HG02943 (cell line): ENCODE results near the gene TEKT5.
"Not testable (repeated sequence)": the region's sequence is repeated elsewhere in the genome, so short reads cannot be mapped to it uniquely, and the experiment has no call there.

Source experiments
- ATAC-seq: cut with Tn5 transposase; IDR thresholded peaks from one replicate; pipeline ENCODE4 v1.9.1; 2021; ENCODE audit warnings: mild to moderate bottlenecking, low read depth, moderate library complexity; ENCODE audit not compliant: unreplicated experiment

The TEKT5 gene

DNA sequence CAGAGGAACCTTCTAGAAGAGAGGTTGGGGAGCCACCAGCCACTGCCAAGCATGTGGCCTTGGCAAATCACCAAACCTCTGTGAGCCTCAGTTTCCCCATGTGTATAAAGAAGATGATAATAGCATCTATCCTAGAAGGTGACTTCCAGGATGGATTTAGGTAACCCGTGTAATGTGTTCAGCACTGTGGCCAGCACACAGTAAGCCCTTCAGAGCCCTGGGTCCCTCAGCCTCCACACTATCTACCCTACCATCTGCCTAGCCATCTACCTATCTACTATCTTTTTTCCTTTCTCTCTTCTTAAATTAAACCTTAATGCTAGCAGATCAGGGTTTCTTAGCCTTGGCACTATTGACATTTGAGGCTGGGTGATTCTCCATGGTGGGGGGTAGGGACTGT is 33.0 kb downstream of the TEKT5 start:
- no peak for ATAC-seq

DNA sequence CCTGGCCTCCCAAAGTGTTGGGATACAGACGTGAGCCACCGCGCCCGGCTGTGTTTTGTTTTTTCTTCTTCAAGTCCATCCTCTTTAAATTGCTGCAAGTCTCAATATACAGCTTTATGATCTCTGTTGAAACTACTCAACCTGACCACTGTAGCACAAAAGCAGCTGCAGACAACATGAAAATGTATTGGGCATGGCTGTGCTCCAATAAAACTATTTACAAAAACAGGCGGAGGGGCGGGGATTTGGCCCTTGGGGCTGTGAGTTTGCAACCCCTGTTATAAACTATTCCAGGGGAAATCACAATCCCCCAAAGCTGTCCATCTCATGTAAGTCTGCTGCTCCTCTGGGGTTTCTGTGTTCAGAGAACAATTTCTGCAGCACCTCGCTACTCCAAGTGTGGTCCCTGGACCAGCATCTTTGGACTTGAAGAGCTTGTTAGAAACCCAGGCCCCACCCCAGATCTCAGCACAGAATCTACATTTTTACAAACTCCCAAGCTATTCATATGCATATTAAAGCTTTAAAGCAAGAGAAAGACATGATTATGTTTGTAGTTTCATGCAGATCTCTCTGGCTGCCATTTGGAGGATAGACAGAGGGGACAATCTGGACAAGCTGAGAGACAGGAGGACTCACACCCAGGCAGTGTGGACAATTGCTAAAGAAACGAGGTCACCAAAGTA is 33.6 kb downstream of the TEKT5 start:
- ATAC-seq = no peak

DNA sequence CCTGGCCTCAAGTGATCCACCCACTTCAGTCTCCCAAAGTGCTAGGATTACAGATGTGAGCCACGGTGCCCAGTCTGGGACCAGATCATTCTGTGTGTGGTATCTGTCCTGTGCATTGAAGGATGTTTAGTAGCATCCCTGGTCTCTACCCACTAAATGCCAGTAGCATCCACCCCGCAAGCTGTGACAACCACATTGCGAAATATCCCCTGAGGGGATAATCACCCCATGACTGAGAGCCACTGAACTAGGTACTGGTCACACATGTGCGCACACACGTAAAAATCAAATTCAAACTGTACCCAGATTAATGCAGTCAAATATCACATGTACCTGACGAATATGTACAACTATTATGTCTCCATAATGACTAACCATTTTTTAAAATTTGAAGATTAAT is 35.8 kb downstream of the TEKT5 start:
- no peak for ATAC-seq

DNA sequence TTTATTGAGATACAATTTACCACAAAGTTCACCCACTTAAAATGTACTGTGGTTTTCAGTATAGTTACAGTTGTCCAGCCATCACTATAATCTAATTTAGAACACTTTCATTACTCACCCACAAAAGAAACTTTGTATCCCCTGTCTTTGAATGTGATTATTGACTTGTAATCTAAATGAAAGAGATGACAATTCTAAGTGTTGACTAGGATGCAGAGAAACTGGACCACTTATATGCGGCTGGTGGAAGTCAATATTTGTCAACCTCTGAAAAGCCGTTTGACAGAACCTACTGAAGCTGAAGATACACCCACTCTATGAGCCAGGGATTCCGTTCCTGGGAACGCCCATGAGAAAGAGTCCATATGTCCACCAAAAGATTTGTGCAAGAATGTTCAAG is 36.8 kb downstream of the TEKT5 start:
- no peak for ATAC-seq

DNA sequence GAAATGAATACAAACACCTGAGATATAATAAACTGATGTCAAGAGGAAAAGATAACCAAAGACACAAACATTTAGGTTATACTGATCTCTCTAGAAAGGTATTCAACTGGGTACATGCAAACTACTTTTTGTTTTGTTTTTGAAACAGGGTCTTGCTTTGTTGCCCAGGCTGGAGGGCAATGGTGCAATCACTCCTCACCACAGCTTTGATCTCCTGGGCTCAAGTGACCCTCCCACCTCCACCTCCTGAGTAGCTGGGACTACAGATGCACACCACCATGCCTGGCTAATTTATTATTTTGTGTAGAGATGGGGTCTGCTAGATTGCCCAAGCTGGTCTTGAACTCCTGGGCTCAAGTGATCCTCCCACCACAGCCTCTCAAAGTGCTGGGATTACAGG is 38.1 kb downstream of the TEKT5 start:
- no peak for ATAC-seq

DNA sequence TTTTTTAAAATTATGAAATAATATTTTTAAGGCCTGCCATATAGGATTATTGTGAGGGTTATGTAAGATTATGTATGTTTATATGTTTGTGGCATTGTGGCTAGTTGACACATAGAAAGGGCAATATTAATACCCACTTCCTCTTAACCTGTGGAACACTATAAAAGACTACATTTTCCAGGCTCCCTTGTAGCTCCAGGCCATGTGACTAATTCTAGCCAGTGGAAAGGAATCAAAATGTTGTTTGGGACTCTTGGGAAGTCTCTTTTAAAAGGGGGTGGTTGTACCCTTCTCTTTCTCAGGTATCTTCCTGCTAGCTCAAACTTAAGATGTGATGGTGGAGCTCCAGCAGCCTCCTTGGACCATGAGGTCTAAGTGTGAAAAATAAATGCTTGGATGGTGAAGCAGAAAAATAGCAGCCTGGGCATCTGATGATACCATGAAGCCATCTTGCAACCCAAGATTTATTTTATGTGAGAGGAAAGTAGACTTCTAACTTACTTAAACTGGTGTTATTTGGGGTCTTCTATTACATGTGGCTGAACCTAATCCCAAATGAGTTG is 39.2 kb downstream of the TEKT5 start:
- ATAC-seq = no peak

DNA sequence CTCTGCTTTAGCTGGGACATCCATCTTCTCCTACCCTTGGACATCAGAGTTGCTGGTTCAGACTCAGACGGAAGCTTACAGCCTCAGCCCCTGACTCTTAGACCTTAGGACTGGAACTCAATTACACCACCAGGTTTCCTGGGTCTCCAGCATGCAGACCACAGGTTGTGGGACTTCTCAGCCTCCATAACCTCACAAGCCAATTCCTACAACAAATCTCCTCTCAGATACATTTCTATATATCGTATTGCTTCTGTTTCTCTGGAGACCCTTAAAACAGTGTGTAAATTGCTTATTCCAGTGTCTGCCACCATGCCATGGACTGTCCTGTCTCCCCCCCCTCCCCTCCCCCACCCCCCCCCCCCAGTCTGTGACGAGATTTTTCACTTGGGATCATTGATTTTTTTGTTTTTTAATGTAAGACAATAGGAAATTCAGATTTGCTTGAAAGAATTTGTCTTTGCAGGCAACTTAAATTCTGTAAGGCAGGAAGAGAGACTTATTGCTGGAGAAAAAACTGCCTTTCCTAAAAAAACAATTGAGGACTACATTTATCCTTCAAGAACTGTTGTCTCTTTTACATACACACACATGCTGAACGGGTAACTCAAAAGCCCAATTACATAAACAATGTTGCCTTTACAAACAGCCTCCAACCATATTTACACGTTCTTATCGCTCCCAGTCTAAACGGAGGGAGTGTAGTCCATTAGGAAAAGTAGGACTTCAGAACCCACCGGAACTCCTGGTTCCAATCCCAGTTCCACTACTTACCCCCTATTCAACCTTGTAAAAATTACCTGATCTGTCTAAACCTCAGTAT is 39.9 kb downstream of the TEKT5 start:
- ATAC-seq = no peak

DNA sequence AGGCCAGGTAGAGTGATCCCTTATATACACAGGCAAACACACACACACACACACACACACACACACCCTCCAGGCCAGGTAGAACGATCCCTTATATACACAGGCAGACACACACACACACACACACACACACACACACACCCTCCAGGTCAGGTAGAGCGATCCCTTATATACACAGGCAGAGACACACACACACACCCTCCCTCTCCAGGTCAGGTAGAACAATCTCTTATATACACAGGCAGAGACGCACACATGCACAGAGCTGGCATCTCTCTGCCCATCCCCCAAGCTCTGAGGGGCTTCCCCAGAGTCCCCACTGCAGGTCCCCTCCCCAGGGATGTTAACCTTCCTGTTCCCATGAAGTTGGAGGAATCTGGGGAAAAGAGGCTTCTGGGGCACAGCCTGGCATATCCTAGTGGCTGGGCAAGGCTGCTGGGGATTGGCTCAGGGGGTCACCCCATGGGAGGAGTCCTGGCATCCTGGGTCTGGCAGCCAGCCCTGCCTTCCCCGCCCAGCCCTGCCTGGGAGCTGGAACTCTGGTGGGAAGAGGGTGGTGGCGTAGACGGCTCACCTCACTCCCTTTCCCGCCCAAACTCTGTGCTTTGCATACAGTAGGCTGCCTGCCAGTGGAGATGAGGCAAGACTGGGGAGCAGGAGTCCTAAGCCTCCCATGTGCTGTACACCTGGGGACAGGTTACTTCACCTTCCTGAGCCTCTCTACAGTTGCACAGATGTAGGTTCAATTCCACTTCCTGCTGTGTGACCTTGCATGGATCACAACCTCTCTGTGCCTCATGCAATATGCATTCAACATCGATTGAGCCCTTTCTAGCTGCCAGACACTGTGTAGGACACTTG is 41.8 kb downstream of the TEKT5 start:
- no peak for ATAC-seq

DNA sequence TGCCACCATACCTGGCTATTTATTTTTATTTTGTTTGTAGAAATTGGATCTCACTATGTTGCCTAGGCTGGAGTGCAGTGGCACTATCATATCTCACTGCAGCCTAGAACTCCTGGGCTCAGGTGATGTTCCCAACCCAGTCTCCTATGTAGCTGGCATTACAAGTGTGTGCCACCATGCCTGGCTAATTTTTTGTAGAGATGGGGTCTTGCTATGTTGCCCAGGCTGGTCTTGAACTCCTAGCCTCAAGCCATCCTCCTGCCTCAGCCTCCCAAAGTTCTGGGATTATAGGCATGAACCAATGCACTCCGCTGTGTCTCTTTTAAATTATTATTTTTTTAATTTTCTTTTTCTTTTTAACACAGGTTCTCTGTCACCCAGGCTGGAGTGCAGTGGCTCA is 45.6 kb downstream of the TEKT5 start:
- ATAC-seq = not testable (repeated sequence)

DNA sequence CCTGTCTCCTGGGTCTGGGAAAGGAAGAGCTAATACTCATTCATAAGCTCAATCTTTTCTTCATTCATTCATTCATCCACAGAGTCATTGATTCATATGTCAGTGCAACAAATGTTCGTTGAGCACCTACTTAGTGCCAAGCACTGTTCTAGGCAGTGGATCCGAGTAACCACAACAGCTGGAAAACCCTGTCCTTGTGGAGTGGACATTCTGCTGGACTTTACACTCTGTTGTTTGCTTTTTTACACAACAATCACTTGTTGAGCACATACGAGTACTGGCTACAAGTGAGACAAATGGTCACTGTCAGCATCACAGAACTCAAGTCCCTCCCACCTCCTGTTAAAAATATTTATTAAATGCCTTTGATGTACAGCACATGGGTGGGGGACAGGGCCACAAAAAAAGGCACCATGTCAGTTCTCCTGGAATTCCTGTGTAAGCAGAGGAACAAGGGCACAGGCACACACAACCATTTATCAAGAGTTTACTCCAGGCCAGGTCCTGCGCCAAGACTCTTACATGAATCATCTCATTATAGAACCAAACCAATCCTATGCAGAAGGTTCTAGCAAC is 46.9 kb downstream of the TEKT5 start:
- no peak for ATAC-seq

DNA sequence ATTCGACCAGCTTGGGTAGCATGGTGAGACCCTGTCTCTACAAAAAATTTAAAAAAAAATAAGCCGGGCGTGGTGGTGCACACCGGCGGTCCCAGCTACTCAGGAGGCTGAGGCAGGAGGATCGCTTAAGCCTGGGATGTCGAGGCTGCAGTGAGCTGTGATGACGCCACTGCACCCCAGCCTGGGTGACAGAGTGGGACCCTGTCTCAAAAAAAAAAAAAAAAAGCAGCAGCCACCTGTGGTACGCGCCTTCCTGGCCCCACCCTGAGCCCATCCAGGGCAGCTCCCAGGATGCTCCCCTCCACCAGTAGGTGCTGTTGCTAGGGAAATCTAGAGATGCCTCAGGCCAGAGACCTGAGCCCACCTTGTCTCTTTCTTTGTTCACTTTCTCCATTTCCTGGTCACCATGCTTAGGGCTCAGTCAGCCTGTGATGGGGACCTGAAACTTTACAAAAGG is 47.4 kb downstream of the TEKT5 start:
- ATAC-seq = no peak

DNA sequence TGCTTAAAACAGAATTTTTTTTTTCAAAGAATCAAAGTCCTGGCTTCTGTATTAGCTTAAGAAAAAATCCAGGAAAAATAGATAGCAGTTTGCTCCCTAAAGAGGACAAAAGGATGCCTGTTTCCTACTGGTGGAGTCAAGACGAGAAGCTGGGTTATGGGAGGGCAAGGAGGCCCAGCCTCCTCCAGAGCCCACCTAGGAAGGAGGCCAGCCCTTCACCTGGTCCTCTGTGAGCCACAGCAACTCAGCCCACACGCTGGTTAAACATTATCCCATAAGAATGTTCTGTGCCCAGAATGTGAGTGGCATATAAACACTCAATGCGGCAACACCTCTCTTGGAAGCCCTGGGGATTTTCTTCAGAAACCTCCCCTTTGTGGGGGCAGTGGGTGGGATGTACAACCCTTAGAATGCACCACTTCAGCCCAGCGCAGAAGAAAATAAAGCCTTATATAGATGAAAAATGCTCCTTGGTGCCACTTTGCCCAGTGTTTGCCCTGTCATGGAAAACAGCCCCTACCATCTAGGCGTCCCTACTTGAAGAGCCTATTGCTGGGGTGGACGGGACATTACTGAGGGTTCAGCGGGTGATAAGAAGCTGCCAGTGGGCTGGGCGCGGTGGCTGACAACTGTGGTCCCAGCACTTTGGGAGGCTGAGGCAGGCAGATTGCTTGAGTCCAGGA is 48.0 kb downstream of the TEKT5 start:
- no peak for ATAC-seq

DNA sequence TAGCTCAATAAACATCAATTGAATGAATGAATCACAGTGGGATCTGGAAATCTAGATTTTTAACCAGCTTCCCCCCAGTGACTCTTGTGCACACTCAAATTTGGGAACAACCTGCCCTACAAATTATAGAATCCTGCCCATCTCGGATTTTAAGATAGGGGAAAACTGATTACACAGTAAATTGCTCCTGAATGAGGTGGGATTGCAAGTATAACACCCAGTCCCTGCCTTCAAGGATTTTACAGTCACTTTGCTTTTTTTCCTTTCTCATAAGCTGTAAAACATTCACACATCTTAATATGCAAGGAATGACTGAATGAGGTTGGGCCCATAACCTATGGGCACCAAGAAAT is 48.5 kb downstream of the TEKT5 start:
- ATAC-seq = no peak

DNA sequence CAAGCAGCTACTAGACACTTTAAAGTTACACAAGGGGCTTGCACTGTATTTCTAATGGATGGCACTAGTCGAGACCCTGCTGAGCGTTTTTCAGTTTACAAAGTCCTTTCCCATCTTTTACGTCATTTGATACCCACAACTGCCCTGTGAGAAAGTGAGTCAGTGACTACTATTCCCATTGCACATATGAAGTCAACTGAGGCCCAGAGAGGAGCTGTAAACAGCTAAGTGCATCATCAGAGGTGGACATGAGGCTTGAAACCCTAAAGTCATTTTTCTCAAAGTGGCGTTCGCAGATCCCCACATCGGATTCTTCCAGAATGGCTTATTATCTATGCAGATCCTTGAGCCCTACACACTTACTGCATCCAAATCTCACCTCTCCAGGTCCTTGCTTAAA is 50.6 kb downstream of the TEKT5 start:
- no peak for ATAC-seq

DNA sequence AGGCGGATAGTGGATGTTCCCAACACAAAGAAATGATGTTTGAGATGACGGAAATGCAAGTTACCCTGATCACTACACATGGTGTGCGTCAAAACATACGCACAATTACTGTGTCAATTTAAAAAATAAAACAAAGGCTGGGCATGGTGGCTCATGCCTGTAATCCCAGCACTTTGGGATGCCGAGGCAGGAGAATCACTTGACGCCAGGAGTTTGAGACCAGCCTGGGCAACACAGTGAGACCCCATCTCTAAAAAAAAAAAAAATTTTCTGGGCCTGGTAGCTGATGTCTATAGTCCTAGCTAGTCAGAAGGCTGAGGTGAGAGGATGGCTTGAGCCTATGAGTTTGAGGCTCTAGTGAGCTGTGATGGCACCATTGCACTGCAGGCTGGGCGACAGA is 51.8 kb downstream of the TEKT5 start:
- ATAC-seq = no peak

DNA sequence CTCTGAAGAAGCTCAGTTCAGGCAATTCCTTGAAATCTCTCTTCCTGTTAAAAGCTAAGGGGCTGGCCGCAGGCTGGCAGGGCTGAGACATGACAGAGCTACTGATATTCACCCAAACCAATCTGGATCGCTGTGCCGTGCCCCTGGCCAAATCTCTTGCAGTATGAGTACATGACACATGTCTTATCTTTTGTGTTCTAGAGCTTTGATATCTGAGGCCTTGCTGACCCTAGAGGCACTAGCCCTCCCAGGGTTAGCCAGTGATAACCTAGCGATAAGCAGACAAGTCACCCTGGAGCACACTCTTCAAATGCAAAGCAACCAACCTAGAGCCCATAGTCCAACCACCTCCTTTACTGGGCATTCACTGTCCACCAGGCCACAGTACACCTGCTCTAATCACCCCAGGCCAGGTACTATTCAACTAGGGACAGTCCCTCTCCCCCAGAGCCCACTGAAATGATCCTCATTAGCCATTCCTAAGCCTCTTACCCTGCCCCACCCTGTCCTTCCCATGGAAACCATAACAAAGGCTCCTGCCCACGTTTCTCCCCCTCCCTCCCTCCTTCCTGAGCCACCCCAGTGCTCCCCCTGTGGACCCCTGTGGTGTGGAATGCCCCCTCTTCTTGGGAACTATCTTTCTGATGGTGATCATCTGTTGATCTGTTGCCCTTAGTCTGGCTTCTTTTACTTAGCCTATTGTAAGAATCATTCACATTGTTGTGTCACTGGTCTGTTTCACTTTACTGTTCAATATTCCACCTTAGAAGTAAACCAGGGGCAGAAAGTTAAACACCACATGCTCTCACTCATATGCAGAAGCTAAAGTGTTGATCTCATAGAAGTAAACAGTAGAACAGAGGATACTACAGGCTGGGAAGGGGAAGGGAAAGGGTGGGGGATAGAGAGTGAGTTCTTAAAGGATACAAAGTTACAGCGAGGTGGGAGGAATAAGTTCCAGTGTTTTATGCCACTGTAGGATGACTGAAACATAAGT is 52.5 kb downstream of the TEKT5 start:
- no peak for ATAC-seq

DNA sequence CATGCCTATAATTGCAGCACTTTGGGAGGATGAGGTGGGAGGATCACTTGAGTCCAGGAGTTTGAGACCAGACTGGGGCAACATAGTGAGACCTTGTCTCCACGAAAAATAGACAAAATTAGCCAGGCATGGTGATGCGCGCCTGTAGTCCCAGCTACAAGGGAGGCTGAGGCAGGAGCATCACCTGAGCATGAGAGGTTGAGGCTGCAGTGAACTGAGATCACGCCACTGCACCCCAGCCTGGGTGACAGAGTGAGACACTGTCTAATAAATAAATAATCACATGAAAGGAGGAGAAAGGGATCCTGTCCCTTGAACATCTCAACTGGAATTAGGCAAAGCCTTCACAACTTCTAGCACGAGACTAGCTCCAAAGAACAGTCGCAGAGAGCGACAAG is 53.2 kb downstream of the TEKT5 start:
- no peak for ATAC-seq

DNA sequence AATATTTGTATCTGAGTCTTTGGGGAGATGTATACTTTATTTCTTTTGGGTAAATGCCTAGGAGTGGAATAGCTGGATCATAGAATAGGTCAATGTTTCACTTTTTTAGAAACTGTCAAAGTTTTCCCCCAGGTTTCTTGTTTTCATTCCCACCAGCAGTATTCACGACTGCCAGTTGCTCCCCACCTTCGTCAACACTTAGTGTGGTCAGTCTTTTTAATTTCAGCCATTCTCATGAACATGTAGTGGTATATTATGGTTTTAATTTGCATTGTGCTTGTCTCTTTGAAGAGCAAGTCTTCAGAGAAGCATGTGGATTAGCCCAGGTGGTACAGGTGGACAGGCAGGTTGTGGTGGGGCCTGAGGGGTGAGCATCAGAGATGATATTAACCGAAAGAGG is 53.8 kb downstream of the TEKT5 start:
- no peak for ATAC-seq

DNA sequence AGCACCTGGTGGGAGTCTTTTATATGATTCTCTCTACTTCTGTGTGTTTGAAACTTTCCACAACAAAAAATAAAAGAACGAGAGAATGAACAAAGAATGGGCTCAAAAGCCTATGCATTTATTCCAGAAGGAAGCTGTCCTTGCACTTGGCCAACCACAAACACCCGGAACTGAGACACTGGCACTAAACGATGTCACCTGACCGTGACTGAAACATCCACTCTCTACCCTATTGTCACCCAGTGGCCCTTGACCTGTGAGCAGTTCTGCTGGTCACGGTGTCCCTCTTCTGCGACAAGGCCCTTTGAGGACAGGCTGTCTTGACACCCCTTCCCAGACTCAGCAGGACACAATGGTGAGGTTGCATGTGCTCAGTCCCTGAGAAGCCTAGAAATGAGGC is 56.6 kb downstream of the TEKT5 start:
- ATAC-seq = no peak
